HG02852 (cell line): ENCODE data around the gene ERC2.

Experiments used
- ATAC-seq: cut with Tn5 transposase; IDR thresholded peaks from one replicate; pipeline ENCODE4 v1.9.1; 2021; ENCODE audit warnings: mild to moderate bottlenecking, moderate library complexity; ENCODE audit not compliant: unreplicated experiment

The ERC2 gene

GRCh38 chr3:55807210-55807609, 661.1 kb downstream of the ERC2 start:
- ATAC-seq, result no peak

GRCh38 chr3:55805169-55805568, 663.1 kb downstream of the ERC2 start:
- no peak for ATAC-seq

GRCh38 chr3:55804170-55805095, 663.8 kb downstream of the ERC2 start:
- ATAC-seq, result no peak

- no peak for ATAC-seq
These were observed 665.5 kb downstream of the ERC2 start for GRCh38 chr3:55802816-55803215.

DNA sequence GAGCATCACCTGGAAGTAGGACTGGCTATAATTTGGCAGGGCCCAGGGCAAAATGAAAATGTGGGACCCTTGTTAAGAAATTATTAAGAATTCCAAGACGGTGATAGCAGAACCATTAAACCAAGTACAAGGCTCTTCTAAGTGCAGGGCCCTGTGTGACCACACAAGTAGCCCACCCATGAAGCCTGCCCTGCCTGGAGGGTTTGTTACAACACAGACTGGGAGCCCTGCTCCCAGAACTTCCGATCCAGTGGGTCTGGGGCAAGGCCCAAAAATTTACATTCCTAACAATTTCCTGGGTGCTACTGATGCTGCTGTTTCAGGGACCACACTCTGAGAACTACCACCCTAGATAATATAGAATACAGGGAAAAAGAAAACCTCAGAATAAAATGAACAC, 666.6 kb downstream of the ERC2 start:
- ATAC-seq, result no peak

- ATAC-seq, result no peak
These were observed 667.2 kb downstream of the ERC2 start for GRCh38 chr3:55801068-55801467.

- ATAC-seq, result no peak
These were observed 670.5 kb downstream of the ERC2 start for GRCh38 chr3:55797775-55798174.

DNA sequence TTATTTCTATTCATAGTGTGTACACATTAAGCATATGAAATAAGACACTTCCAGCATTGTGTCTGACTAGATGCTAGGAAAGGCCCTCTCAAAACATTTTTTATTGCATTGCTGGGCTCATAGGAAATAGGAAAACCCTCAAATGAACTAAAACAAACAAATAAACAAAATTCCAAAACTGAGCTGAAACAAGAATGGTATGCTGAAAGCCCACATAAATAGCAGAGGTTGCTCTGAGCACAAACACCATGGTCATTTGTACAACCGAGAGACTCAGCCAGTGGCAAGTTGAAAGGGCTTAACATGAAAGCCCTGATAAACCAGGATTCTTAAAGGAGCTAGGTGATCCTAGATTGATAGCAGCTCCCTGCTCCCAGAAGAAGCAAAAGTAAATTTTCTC, 671.2 kb downstream of the ERC2 start:
- ATAC-seq, result no peak

- no peak for ATAC-seq
These were observed 671.7 kb downstream of the ERC2 start for GRCh38 chr3:55796533-55796932.

DNA sequence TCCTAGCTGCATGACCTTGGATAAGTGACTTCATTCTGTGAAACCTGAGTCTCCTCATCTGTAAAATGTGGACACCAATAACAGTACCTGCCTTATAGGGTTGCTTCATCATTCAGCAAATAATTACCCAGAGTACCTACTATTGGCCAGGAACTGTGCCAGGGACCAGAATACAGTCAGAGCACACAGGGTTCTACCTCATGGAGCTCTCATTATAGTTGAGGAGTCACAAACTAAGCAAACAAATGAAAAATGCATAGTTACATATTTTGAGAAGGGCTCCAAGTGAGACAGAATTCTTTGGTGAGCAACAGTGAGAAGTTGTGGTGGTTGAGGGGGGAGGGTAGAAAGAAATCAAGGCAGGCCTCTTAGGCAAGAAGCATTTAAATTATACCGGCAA, 672.5 kb downstream of the ERC2 start:
- ATAC-seq, result no peak

- no peak for ATAC-seq
These were observed 673.0 kb downstream of the ERC2 start for GRCh38 chr3:55795296-55795695.

- ATAC-seq, result no peak
These were observed 675.5 kb downstream of the ERC2 start for GRCh38 chr3:55792742-55793141.

DNA sequence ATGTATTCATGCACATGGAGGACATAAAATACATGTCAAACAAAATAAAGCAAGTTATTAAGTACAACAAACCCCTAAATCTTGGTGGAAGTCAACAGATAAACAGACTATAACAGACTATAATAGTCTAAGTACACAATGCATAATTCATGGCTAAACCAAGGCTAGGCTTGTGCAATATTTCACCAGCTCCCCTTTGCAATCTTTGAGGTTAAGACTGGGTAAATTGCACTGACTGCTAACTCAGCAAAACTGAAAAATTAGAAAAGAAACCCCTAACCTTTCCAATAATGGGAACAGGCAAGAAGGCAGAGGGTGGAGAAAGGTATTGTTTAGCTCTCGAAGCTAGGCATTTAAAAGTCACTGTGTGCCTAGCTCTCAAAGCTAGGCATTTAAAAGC, 676.3 kb downstream of the ERC2 start:
- ATAC-seq, result no peak

DNA sequence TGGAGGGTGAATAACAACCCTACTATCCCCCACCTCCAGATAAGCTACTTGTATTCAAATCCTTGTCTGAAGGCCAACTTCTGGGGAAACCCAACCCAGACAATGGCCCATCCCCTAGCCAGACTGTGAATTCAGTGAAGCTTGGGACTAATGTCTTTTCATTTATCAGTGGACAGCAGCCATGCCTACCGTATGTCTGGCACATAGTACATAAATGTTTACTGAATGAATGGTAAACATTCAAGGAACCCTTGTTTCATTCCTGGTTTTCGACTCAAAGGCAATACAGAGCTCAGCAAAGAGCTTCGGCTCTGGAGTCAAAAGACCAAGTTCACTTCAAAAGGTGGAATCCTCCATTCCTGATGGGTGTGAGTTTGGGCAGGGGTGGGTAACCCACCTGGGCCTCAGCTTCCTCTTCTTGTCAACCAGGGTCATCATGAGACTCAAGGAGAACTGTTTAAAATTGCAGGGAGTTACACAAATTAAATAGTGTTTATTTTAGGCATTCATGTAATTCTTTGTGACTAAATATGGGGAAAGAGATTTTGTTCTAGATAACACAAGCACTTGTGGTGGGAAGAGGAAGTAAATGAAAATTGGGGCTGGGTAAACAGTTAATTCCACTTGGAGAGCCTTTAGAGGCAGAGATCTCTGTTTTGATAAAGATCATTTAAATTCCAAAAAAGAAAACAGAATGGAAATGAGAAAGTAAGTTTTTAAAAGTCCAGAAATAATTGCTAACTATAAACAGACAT, 677.5 kb downstream of the ERC2 start:
- ATAC-seq, result no peak

DNA sequence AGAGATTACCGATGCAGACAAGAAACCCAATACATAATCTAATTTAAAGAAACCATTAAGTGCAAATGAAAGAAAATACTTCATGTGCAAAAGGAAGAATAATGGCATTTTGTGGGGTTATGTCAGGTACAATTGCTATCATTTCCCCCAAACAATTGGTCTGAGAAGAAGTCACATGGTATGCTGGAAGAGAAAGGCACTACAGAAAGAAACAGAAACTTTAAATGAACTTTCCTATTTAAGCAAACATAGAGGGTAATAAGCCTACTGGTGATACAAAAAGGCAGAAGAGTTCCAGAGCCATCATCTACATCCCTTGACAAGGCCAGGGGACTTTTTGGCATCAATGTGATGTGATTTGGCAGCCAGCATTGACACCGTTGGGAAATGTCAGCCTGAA, 678.8 kb downstream of the ERC2 start:
- no peak for ATAC-seq

DNA sequence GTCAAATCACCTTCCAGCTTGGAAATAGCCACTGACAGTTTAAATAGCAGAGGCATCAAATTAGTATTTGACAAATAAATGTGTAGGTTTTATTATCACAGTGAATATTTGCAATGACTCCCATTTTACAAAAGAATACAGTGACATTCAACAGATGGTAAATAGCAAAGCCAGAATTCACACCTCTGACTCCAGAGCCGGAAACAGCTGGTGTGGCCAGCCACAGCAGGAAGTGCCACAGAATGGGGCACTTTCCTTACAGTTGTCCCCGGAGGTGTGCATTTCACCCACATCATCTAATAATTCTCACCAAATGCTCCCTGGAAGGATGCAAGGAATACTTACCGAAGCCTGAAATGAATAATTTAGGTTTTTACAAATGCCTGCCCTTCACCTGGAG, 685.5 kb downstream of the ERC2 start:
- no peak for ATAC-seq

DNA sequence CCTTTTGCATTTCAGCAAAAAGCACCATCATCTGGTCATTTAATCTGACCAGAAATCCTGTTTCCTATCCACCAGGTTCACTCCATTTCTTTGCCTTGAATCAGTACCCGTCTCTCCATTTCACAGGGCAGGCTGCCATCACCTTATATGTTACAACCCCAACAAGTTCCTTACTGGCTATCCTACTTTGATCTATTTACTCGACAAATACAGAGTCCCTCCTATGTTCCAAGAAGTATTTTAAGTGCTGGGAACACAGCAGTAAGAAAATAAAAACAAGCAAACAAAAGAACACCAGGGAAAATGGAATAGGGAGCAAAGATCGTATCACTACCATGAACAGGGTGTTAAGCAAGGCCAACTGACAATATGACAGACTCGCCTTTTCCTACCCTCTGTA, 685.9 kb downstream of the ERC2 start:
- no peak for ATAC-seq

- no peak for ATAC-seq
These were observed 687.4 kb downstream of the ERC2 start for GRCh38 chr3:55780913-55781312.

- ATAC-seq, result no peak
These were observed 688.7 kb downstream of the ERC2 start for GRCh38 chr3:55779543-55779942.

GRCh38 chr3:55775366-55776154, 692.7 kb downstream of the ERC2 start:
- ATAC-seq, result no peak

DNA sequence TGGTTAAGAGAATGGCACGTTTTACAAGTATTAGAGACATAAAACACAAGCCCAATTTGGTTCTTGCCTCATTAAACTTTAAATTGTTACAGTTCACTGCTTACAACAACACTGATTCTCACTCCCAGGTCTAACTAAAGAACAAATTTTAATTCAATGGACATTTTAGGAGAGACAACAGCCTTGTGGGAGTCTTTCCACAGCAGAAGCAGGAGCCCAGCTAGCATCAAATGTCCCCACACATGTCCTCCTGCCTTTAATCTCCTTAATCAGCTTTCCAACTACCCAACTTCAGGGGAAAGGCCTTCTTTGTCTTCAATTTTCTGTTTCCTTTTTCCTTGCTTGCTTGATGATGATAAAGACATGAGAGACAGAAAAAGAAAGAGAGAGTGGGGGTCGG, 693.4 kb downstream of the ERC2 start:
- no peak for ATAC-seq
